A549 (cell line): ENCODE measurements around the gene FSTL5.

ENCODE experiments used
- EP300 ChIP-seq, 2 experiments: fragments of >200 bp; sonication (Bioruptor Twin); formaldehyde crosslinking; IDR thresholded peaks; 2 replicates in 1 of 2; 3 replicates in 1 of 2; pipeline ENCODE4 v1.6.1; 2016 to 2017
- TF ChIP-seq, protein P1 (sequence below): fragments of >200 bp; sonication (Bioruptor Twin); formaldehyde crosslinking; IDR thresholded peaks from 3 replicates; pipeline ENCODE4 v1.5.1; 2016

DNA sequence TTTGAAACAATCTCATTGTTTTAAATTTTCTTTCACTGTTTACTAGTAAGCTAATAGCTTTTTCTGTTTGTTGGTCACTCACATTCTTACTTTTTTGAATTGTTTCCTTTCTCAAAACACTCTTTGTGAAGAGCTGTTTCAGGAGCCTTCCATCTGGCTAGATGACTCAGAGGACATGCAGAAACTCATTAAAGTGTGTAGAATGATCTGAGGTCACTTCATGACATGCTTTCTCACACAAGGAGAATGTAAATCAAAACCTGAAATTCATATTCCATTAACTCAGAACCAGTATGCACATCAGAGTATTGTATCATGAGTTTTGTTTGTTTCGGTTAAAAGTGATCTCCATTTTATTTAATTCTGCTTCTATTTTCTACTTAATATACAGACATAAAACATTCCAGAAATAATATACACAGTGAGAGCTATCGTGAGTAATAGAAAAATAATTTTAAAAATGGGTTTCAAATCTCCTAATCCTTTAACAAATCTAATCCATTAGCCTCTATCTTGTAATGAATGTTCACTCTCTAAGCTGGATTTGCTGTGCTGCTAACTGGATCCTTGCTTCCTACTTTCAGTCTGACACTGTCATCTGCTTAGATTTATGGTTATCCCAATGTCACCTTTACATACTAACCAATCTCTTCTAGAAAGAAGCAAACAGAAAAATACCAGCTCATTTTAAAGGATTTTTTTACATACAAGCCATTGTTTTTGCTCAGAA is 449.6 kb downstream of the FSTL5 start:
- TF ChIP-seq, protein P1, sequence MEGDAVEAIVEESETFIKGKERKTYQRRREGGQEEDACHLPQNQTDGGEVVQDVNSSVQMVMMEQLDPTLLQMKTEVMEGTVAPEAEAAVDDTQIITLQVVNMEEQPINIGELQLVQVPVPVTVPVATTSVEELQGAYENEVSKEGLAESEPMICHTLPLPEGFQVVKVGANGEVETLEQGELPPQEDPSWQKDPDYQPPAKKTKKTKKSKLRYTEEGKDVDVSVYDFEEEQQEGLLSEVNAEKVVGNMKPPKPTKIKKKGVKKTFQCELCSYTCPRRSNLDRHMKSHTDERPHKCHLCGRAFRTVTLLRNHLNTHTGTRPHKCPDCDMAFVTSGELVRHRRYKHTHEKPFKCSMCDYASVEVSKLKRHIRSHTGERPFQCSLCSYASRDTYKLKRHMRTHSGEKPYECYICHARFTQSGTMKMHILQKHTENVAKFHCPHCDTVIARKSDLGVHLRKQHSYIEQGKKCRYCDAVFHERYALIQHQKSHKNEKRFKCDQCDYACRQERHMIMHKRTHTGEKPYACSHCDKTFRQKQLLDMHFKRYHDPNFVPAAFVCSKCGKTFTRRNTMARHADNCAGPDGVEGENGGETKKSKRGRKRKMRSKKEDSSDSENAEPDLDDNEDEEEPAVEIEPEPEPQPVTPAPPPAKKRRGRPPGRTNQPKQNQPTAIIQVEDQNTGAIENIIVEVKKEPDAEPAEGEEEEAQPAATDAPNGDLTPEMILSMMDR = no peak
- no peak for TF ChIP-seq EP300 (IDR thresholded peaks at IDR 0.05)
